Measurements from ENCODE around the gene ITK. TPM values are rescaled to one million over a fixed set of nuclear protein-coding genes. Genes with fewer than 3 reads are reported as not detected.

ITK gene
- total and polyA plus RNA-seq, 10 donors, result 5.6 to 81.1 (median 39.9) TPM

GRCh38 chr5:157219491-157220271 lies 39.0 kb downstream of the ITK start:
- no peak overlapping the region for H3K4me3 ChIP-seq
- H3K9me3 ChIP-seq, result no peaks in the 10 kb centered on the region
- WGBS, 5 donors, result 56 to 67% (median 64%) methylated on average over 9 of the region's 9 CpGs
- H3K27me3 ChIP-seq (replicated peaks in 1 of 7), result no peaks in the 10 kb centered on the region
- H3K36me3 ChIP-seq, result peaks cover 0 to 11% (median 0%) of the 10 kb centered on the region in 6 donors
- H3K4me1 ChIP-seq, result peaks cover 10 to 81% (median 42%) of the 10 kb centered on the region in 6 donors
- intact Hi-C loops (cut with DNase I; ENCODE audit: low total_unique reads), result no loop called here
- TF ChIP-seq CTCF (IDR thresholded peaks at IDR 0.05 in 8 of 11, conservative IDR thresholded peaks at IDR 0.05 in 3 of 11) (no peak), POLR2AphosphoS5 (IDR thresholded peaks at IDR 0.05) (no peak), POLR2A (IDR thresholded peaks at IDR 0.05) (no peak)
- H3K27ac ChIP-seq, result peak overlapping the region in 4 of 8 donors; percentile 3 to 54 (median 34)
- DNase-seq, result no peak

- TF ChIP-seq POLR2A (IDR thresholded peaks at IDR 0.05), result no peak
- no peak for TF ChIP-seq POLR2AphosphoS5 (IDR thresholded peaks at IDR 0.05)
- no peak for TF ChIP-seq CTCF (IDR thresholded peaks at IDR 0.05 in 8 of 11, conservative IDR thresholded peaks at IDR 0.05 in 3 of 11)
- peak overlapping the region in 5 of 8 donors; percentile 4 to 74 (median 54) for H3K27ac ChIP-seq
- no peak for DNase-seq
- H3K4me3 ChIP-seq, result no peak overlapping the region
- intact Hi-C loops (cut with DNase I; ENCODE audit: low total_unique reads), result no loop called here
- no peaks in the 10 kb centered on the region for H3K9me3 ChIP-seq
- peaks cover 0 to 31% (median 0%) of the 10 kb centered on the region in 6 donors for H3K36me3 ChIP-seq
- H3K27me3 ChIP-seq (replicated peaks in 1 of 7), result no peaks in the 10 kb centered on the region
- H3K4me1 ChIP-seq, result peaks cover 0 to 65% (median 22%) of the 10 kb centered on the region in 6 donors
- 56 to 73% (median 62%) methylated on average over 5 of the region's 5 CpGs for WGBS, 5 donors
Observed at GRCh38 chr5:157221959-157222358, 41.3 kb downstream of the ITK start.

GRCh38 chr5:157222506-157223230 lies 42.0 kb downstream of the ITK start:
- DNase-seq, result no peak
- H3K4me1 ChIP-seq, result peaks cover 0 to 58% (median 16%) of the 10 kb centered on the region in 6 donors
- intact Hi-C loops (cut with DNase I; ENCODE audit: low total_unique reads), result no loop called here
- 69 to 84% (median 74%) methylated on average over 10 of the region's 10 CpGs for WGBS, 5 donors
- H3K27ac ChIP-seq, result peak overlapping the region in 3 of 8 donors; percentile 43 to 74 (median 57)
- H3K36me3 ChIP-seq, result peaks cover 0 to 31% (median 0%) of the 10 kb centered on the region in 6 donors
- peak overlapping the region in 1 of 8 donors; percentile 9 for H3K4me3 ChIP-seq
- no peak for TF ChIP-seq POLR2AphosphoS5 (IDR thresholded peaks at IDR 0.05)
- TF ChIP-seq CTCF (IDR thresholded peaks at IDR 0.05 in 8 of 11, conservative IDR thresholded peaks at IDR 0.05 in 3 of 11), result no peak
- TF ChIP-seq POLR2A (IDR thresholded peaks at IDR 0.05), result no peak
- H3K9me3 ChIP-seq, result no peaks in the 10 kb centered on the region
- H3K27me3 ChIP-seq (replicated peaks in 1 of 7), result no peaks in the 10 kb centered on the region

Measured in spleen (tissue), 11 donors.